Pancreas (tissue), 10 donors: ENCODE results near the gene SDS. TPM values are rescaled to one million over a fixed set of nuclear protein-coding genes. Genes with fewer than 3 reads are reported as not detected.

Experiments used
- ATAC-seq, 4 donors: fragments of 200-7000 bp; cut with Tn5 transposase; one replicate each; pipeline versions ENCODE4 v1.8.0 to v1.9.1; 2020; ENCODE audit warnings: mild to moderate bottlenecking in 4 of 4, moderate library complexity in 4 of 4
- DNase-seq, 6 donors: peaks; one replicate each; pipeline ENCODE4 v3.0.0-alpha.2; 2020
- FAIRE-seq: peaks from 2 replicates; lab custom pipeline; 2012; peaks lifted over from hg19 to GRCh38; lab: Jason Lieb, UNC
- H3K27ac ChIP-seq, 4 donors: fragments of 200-600 bp; sonication (generic); 1 replicate in 3 of 4; 2 replicates in 1 of 4; pipeline versions ENCODE4 v1.5.0 to v1.8.0; 2020
- H3K27me3 ChIP-seq, 4 donors: fragments of 200-600 bp; one replicate each; pipeline ENCODE4 v1.8.0; 2021
- H3K36me3 ChIP-seq, 3 donors: fragments of 200-600 bp; sonication (generic) in 1 of 3; one replicate each; pipeline versions ENCODE4 v1.5.0 to v1.8.0; 2020 to 2021
- H3K4me1 ChIP-seq, 3 donors: fragments of 200-600 bp; one replicate each; pipeline ENCODE4 v1.8.0; 2021
- H3K4me3 ChIP-seq, 4 donors: fragments of 200-600 bp; sonication (generic) in 2 of 4; one replicate each; pipeline versions ENCODE4 v1.5.0 to v1.8.0; 2020 to 2021
- H3K9me3 ChIP-seq, 4 donors: fragments of 200-600 bp; one replicate each; pipeline ENCODE4 v1.8.0; 2021
- CTCF ChIP-seq, 4 donors: fragments of 200-600 bp; sonication (generic) in 3 of 4; IDR thresholded peaks; one replicate each; pipeline versions ENCODE4 v1.5.0 to v1.8.0; 2021; ENCODE audit warnings: antibody characterized with exemption in 4 of 4
- WGBS, 2 donors: extraction: QIAGEN DNeasy Blood & Tissue Kit; methylation state at CpG; one replicate each; pipeline ENCODE4 v1.1.7; 2013; 5-methylcytosine and 5-hydroxymethylcytosine counted together
- intact Hi-C, 3 donors: fragments of 100-400 bp; cut with DNase I; formaldehyde crosslinking; loops; one replicate each; pipeline versions ENCODE4 v1.11.1 to v1.14.2; 2022
- polyA plus RNA-seq, 2 donors: library from polyadenylated mRNA; stranded (reverse); fragments of 200-250 nt; gene quantifications; one replicate each; pipeline ENCODE4 v1.2.3, GENCODE V29; 2013
- total RNA-seq, 6 donors: library from RNA; stranded (reverse); fragmentation: NEBNext Ultra II Directional in 4 of 6; extraction: Animal tissue kit (Norgen Biotek cat#: 25700) in 4 of 6; gene quantifications; one replicate each; pipeline versions ENCODE4 v1.2.1 to v1.2.4, GENCODE V29; 2021 to 2023
- donor health status: healthy with polysubstance abuse.
- donor health status: DM: no; HTN: no; CAD: no; lungs with moderate emphysema.
- donor health status: DM: no; HTN: no; CAD: no.
- donor health status: control.
- donor health status: control.
- donor health status: Bipolar disorder and iron deficiency.
- donor health status: DM: yes; HTN: yes; CAD: no.
- donor health status: DM: no; HTN: no; CAD: no.
- donor health status: DM: no; HTN: no; CAD: no.
- donor health status: DM: yes; HTN: yes; CAD: no.

Gene SDS
- total and polyA plus RNA-seq, 8 donors: 0.14 to 3.4 (median 0.39) TPM; not detected in 2

- ATAC-seq (no peak), DNase-seq (no peak), FAIRE-seq (no peak)
- H3K4me3 ChIP-seq: no peak overlapping the region
- TF ChIP-seq CTCF (IDR thresholded peaks at IDR 0.05): no peak
- no peaks in the 10 kb centered on the region for H3K4me1 ChIP-seq
- intact Hi-C loops: no loop called here
- no peaks in the 10 kb centered on the region for H3K27me3 ChIP-seq
- H3K9me3 ChIP-seq: no peaks in the 10 kb centered on the region
- no peaks in the 10 kb centered on the region for H3K36me3 ChIP-seq
- 88 to 89% methylated on average over 4 of the region's 4 CpGs for WGBS, 2 donors
- H3K27ac ChIP-seq: no peak overlapping the region
These were observed 36.9 kb downstream of the SDS start for GRCh38 chr12:113366827-113367226.

GRCh38 chr12:113365639-113366395 is 37.9 kb downstream of the SDS start:
- Histone ChIP-seq H3K9me3 (no peaks in the 10 kb centered on the region), H3K36me3 (no peaks in the 10 kb centered on the region), H3K4me3 (no peak overlapping the region), H3K4me1 (no peaks in the 10 kb centered on the region), H3K27ac (no peak overlapping the region), H3K27me3 (no peaks in the 10 kb centered on the region)
- DNase-seq (no peak), FAIRE-seq (no peak), ATAC-seq (no peak)
- TF ChIP-seq CTCF (IDR thresholded peaks at IDR 0.05): no peak
- WGBS, 2 donors: 75 to 81% methylated on average over 7 of the region's 7 CpGs
- intact Hi-C loops: no loop called here

- DNase-seq (no peak), FAIRE-seq (no peak), ATAC-seq (no peak)
- Histone ChIP-seq H3K27ac (no peak overlapping the region), H3K36me3 (no peaks in the 10 kb centered on the region), H3K4me3 (no peak overlapping the region), H3K27me3 (no peaks in the 10 kb centered on the region), H3K9me3 (no peaks in the 10 kb centered on the region), H3K4me1 (peaks cover 0 to 4% (median 0%) of the 10 kb centered on the region in 3 donors)
- WGBS, 2 donors: 85 to 89% methylated on average over 5 of the region's 5 CpGs
- intact Hi-C loops: no loop called here
- TF ChIP-seq CTCF (IDR thresholded peaks at IDR 0.05): no peak
These were observed 39.0 kb downstream of the SDS start for GRCh38 chr12:113364698-113365097.

- Histone ChIP-seq H3K4me3 (no peak overlapping the region), H3K9me3 (no peaks in the 10 kb centered on the region), H3K36me3 (no peaks in the 10 kb centered on the region), H3K27me3 (no peaks in the 10 kb centered on the region), H3K27ac (no peak overlapping the region), H3K4me1 (peaks cover 3 to 17% (median 10%) of the 10 kb centered on the region in 3 donors)
- 81 to 85% methylated on average over 12 of the region's 12 CpGs for WGBS, 2 donors
- no peak for DNase-seq
- no peak for FAIRE-seq
- intact Hi-C loops: no loop called here
- no peak for ATAC-seq
- no peak for TF ChIP-seq CTCF (IDR thresholded peaks at IDR 0.05)
These were observed 41.9 kb downstream of the SDS start for GRCh38 chr12:113361574-113362370.
